Muscle layer of duodenum (tissue), 2 donors: ENCODE measurements around the gene ARHGEF3.
"Not testable (repeated sequence)": the region's sequence is repeated elsewhere in the genome, so short reads cannot be mapped to it uniquely, and the experiment has no call there.

Experiments
- H3K27ac ChIP-seq: one replicate; pipeline ENCODE4 v1.7.0; 2013; ENCODE audit warnings: mild to moderate bottlenecking, low read length
- H3K27me3 ChIP-seq: one replicate; pipeline ENCODE4 v1.7.0; 2013; ENCODE audit warnings: low read depth, mild to moderate bottlenecking, control low read depth, low read length
- H3K36me3 ChIP-seq, 2 donors: one replicate each; pipeline ENCODE4 v1.7.0; 2013; ENCODE audit warnings: low read length in 2 of 2, control low read depth in 1 of 2, mild to moderate bottlenecking in 1 of 2; ENCODE audit not compliant: insufficient read depth in 2 of 2, control insufficient read depth in 1 of 2
- H3K4me1 ChIP-seq, 2 donors: one replicate each; pipeline ENCODE4 v1.7.0; 2013; ENCODE audit warnings: low read length in 2 of 2, mild to moderate bottlenecking in 2 of 2, control low read depth in 1 of 2, moderate library complexity in 1 of 2; ENCODE audit not compliant: insufficient read depth in 2 of 2, control insufficient read depth in 1 of 2
- H3K4me3 ChIP-seq, 2 donors: one replicate each; pipeline ENCODE4 v1.7.0; 2013; ENCODE audit warnings: low read length in 2 of 2, low read depth in 1 of 2, mild to moderate bottlenecking in 1 of 2
- H3K9me3 ChIP-seq, 2 donors: one replicate each; pipeline ENCODE4 v1.7.0; 2013; ENCODE audit warnings: low read length in 2 of 2, control low read depth in 1 of 2, mild to moderate bottlenecking in 1 of 2; ENCODE audit not compliant: control insufficient read depth in 1 of 2
- donor health status: healthy.

The ARHGEF3 gene

DNA sequence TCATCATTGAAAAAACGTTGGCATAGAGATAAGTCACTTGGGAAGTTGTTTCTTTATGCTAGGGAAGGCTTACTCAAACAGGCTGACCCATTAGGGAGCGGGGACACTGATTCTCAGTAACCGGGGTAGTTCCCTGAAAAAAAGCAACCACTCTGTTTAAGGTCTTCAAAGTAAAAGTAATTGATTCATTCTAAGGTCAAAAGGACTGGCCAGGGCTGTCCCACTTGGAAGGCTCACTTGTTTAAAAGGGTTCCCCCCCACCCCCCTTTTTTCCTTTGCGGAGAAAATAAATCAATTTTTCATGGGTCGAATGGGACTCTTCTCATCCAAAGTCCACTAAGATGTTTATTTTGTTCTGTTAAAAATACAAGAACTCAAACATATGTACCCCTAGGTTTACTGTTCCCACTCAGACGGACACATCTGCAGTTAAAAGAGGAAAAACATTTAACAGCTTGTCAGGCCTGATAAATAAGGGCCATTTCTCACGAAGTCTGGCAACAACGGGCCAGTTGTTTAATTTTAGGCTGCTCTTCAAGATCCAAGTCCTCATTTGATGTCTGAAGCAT is 53.0 kb downstream of the ARHGEF3 start:
- Histone ChIP-seq H3K4me3 (no peak overlapping the region), H3K9me3 (no peaks in the 10 kb centered on the region), H3K4me1 (peaks cover 0 to 8% of the 10 kb centered on the region in 2 donors), H3K27ac (no peak overlapping the region), H3K27me3 (no peaks in the 10 kb centered on the region), H3K36me3 (peaks cover 18 to 24% of the 10 kb centered on the region in 2 donors)

DNA sequence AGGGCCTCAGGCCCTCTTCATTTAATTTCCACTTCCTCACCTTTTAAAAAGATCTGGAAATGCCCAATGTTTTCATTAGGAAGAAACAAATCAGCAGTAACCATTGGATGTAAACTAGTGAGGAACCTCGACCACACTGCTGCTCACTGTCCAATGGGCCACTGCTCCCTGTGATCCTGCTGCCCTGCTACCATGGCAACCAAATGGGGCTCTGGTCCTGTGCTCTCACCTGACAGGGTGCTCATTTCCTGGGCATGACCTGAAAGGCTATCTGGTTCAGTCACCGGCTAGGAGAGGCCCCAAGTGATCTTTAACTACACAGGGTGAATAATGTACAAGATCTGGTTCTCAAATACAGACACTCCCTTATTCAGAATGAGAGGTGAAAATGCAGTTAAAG is 54.6 kb downstream of the ARHGEF3 start:
- Histone ChIP-seq H3K27me3 (no peaks in the 10 kb centered on the region), H3K9me3 (no peaks in the 10 kb centered on the region), H3K36me3 (peaks cover 18 to 24% of the 10 kb centered on the region in 2 donors), H3K27ac (no peak overlapping the region), H3K4me3 (no peak overlapping the region), H3K4me1 (peaks cover 0 to 8% of the 10 kb centered on the region in 2 donors)

GRCh38 chr3:56744016-56744415 is 57.7 kb downstream of the ARHGEF3 start:
- Histone ChIP-seq H3K4me3 (no peak overlapping the region), H3K36me3 (peaks cover 14 to 27% of the 10 kb centered on the region in 2 donors), H3K9me3 (no peaks in the 10 kb centered on the region), H3K27ac (no peak overlapping the region), H3K4me1 (peaks cover 0 to 4% of the 10 kb centered on the region in 2 donors), H3K27me3 (no peaks in the 10 kb centered on the region)

GRCh38 chr3:56742887-56743286 is 58.9 kb downstream of the ARHGEF3 start:
- no peaks in the 10 kb centered on the region for H3K9me3 ChIP-seq
- H3K27ac ChIP-seq: no peak overlapping the region
- H3K36me3 ChIP-seq: peaks cover 14 to 30% of the 10 kb centered on the region in 2 donors
- H3K27me3 ChIP-seq: no peaks in the 10 kb centered on the region
- no peak overlapping the region for H3K4me3 ChIP-seq
- no peaks in the 10 kb centered on the region for H3K4me1 ChIP-seq

DNA sequence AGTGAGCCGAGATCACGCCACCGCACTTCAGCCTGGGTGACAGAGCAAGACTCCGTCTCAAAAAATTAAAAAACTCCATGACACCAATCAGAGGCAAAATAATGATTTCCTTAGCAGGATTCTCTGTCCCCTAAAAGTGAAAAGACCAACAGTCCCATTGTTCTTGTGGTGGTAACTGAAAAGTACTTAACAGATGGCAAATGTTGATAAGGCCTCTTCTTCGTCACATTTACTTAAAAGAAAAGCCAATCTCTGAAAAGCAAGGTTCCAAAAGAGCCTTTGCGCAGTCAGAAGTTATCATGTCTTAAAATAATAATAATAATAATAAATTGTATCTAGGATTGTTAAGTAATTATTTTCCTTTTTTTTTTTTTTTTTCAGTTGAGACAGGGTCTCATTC is 62.7 kb downstream of the ARHGEF3 start:
- Histone ChIP-seq H3K36me3 (peaks cover 15 to 25% of the 10 kb centered on the region in 2 donors), H3K4me3 (no peak overlapping the region), H3K27ac (no peak overlapping the region), H3K9me3 (no peaks in the 10 kb centered on the region), H3K4me1 (no peaks in the 10 kb centered on the region), H3K27me3 (no peaks in the 10 kb centered on the region)

DNA sequence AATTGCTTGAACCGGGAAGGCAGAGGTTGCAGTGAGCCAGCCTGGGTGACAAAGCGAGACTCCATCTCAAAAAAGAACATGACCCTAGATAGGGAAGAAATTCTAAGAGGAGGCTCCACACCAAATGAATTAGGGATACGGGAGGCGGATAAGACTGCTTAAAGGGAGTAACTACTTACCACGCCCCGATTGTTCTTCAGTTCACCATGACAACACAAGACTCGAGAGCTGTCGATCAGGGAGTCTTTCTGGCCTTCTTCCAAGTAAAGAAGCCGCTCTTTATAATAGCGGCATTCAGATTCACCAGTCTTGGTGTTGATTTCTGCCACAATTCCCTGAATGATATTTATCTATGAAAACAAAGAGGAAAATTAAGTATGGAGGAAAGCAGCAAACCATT is 64.7 kb downstream of the ARHGEF3 start:
- no peaks in the 10 kb centered on the region for H3K4me1 ChIP-seq
- no peaks in the 10 kb centered on the region for H3K9me3 ChIP-seq
- H3K27me3 ChIP-seq: no peaks in the 10 kb centered on the region
- peaks cover 8 to 20% of the 10 kb centered on the region in 2 donors for H3K36me3 ChIP-seq
- no peak overlapping the region for H3K27ac ChIP-seq
- no peak overlapping the region for H3K4me3 ChIP-seq

GRCh38 chr3:56732109-56732508 is 69.6 kb downstream of the ARHGEF3 start:
- H3K36me3 ChIP-seq: peaks cover 34 to 52% of the 10 kb centered on the region in 2 donors

GRCh38 chr3:56725175-56725574 is 76.6 kb downstream of the ARHGEF3 start:
- no peak overlapping the region for H3K27ac ChIP-seq
- no peaks in the 10 kb centered on the region for H3K9me3 ChIP-seq
- no peaks in the 10 kb centered on the region for H3K4me1 ChIP-seq
- no peaks in the 10 kb centered on the region for H3K27me3 ChIP-seq
- H3K4me3 ChIP-seq: no peak overlapping the region
- H3K36me3 ChIP-seq: peaks cover 24 to 36% of the 10 kb centered on the region in 2 donors

More at GRCh38 chr3:56732109-56732508, 69.6 kb downstream of the ARHGEF3 start:
- no peaks in the 10 kb centered on the region for H3K9me3 ChIP-seq
- no peaks in the 10 kb centered on the region for H3K4me1 ChIP-seq
- no peak overlapping the region for H3K4me3 ChIP-seq
- H3K27ac ChIP-seq: no peak overlapping the region
- H3K27me3 ChIP-seq: no peaks in the 10 kb centered on the region

DNA sequence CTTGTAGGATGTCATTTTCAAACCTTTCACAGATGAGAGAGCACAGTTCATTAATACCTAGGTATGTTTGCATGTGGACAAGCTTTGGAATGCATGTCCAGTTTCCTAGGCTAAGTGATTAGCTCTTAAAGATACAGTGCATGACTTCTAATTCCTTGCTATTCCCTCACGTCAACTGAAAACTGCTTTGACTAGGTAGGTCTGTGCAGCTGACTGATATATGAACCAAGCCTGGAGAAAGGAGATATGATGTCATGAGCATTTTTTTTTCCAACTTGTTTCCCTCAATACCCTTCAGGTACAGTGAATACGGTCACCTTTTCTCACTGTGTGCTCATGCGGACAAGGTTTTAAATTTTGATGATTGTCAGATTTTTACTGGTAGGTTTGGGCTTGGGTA is 77.1 kb downstream of the ARHGEF3 start:
- no peaks in the 10 kb centered on the region for H3K4me1 ChIP-seq
- peaks cover 24 to 34% of the 10 kb centered on the region in 2 donors for H3K36me3 ChIP-seq
- H3K27ac ChIP-seq: no peak overlapping the region
- H3K4me3 ChIP-seq: no peak overlapping the region
- H3K27me3 ChIP-seq: no peaks in the 10 kb centered on the region
- no peaks in the 10 kb centered on the region for H3K9me3 ChIP-seq

DNA sequence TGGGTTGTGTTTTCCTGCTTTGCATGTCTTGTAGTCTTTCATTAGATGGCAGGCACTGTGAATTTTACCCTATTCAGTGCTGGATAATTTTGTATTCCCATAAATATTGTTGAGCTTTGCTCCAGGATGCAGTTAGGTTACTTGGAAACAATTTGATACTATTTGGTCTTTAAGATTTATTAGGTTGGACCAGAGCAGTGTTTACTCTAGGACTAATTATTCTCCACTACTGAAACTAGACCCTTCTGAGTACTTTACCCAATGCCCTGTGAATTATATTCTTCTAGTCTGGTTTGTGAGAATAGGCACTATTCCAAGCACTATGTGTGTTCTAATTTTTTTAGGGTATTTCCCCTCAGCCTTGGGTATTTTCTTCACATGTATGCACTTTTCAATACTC is 80.9 kb downstream of the ARHGEF3 start:
- Histone ChIP-seq H3K4me3 (no peak overlapping the region), H3K27me3 (no peaks in the 10 kb centered on the region), H3K4me1 (no peaks in the 10 kb centered on the region), H3K36me3 (peaks cover 0 to 5% of the 10 kb centered on the region in 2 donors), H3K9me3 (peaks cover 0 to under 1% of the 10 kb centered on the region in 2 donors), H3K27ac (no peak overlapping the region)

DNA sequence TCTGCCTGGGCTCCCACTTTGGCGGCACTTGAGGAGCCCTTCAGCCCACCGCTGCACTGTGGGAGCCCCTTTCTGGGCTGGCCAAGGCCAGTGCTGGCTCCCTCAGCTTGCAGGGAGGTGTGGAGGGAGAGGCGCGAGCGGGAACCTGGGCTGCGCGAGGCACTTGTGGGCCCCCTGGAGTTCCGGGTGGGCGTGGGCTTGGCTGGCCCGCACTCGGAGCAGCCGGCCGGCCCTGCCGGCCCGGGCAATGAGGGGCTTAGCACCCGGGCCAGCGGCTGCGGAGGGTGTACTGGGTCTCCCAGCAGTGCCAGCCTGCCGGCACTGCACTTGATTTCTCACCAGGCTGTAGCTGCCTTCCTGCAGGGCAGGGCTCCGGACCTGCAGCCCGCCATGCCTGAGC is 82.9 kb downstream of the ARHGEF3 start:
- H3K36me3 ChIP-seq, H3K9me3 ChIP-seq, H3K4me3 ChIP-seq, H3K27me3 ChIP-seq, H3K4me1 ChIP-seq, H3K27ac ChIP-seq: not testable (repeated sequence)

- Histone ChIP-seq H3K27ac (no peak overlapping the region), H3K36me3 (no peaks in the 10 kb centered on the region), H3K27me3 (no peaks in the 10 kb centered on the region), H3K9me3 (peaks cover 6 to 8% of the 10 kb centered on the region in 2 donors), H3K4me1 (no peaks in the 10 kb centered on the region), H3K4me3 (no peak overlapping the region)
These were observed 90.4 kb downstream of the ARHGEF3 start for GRCh38 chr3:56711344-56711743.
